K562 (cell line): Measurements from ENCODE around the gene OSGIN1. TPM values are rescaled to one million over a fixed set of nuclear protein-coding genes. Genes with fewer than 3 reads are reported as not detected.

Experiments
- ATAC-seq: fragments of 200-7000 bp; cut with Tn5 transposase; 3 replicates; pipeline ENCODE4 v1.9.1; 2020; ENCODE audit warnings: moderate library complexity
- BruUV-seq: library from RNA; stranded (reverse); fragments of 400-500 nt; replicated peaks from 2 replicates; lab custom pipeline; 2021; lab: Mats Ljungman, UMichigan
- CTCF ChIA-PET: fragments of 300-600 bp; formaldehyde crosslinking; extraction: SDS; loops from one replicate; lab custom pipeline; 2021; ENCODE audit warnings: low intra/inter-chr PET ratio; lab: Yijun Ruan, JAX
- POLR2A ChIA-PET: fragments of 300-600, 350-650 bp; sonication (Branson Sonifier 250); formaldehyde crosslinking; extraction: SDS; loops from one replicate; lab custom pipeline; 2021; ENCODE audit warnings: antibody characterized with exemption, inconsistent platforms; lab: Yijun Ruan, JAX
- DNase-seq, 4 experiments: peaks; one replicate each; pipeline versions ENCODE4 v3.0.0 to v3.0.0-alpha.2; 2011 to 2018; ENCODE audit warnings: low spot score in 3 of 4, mixed read lengths in 3 of 4; ENCODE audit errors: extremely low read depth in 1 of 4
- FAIRE-seq: peaks from 2 replicates; lab custom pipeline; 2011; peaks lifted over from hg19 to GRCh38; lab: Jason Lieb, UNC
- H2AFZ ChIP-seq: 2 replicates; pipeline ENCODE4 v1.6.0; 2011; ENCODE audit warnings: low read depth, low read length, control low read depth, inconsistent platforms
- H3K27ac ChIP-seq: fragments of 200-600 bp; 3 replicates; pipeline ENCODE4 v1.8.0; 2011; ENCODE audit warnings: low read depth, mild to moderate bottlenecking, control low read depth, inconsistent platforms, low read length, moderate library complexity, mixed read lengths; ENCODE audit errors: extremely low read depth
- H3K27me3 ChIP-seq, 2 experiments: fragments of 300-600 bp in 1 of 2; 2 replicates in 1 of 2; 3 replicates in 1 of 2; pipeline versions ENCODE4 v1.6.0 to v1.8.0; 2011; ENCODE audit warnings: inconsistent platforms in 2 of 2, low read length in 2 of 2, mild to moderate bottlenecking in 1 of 2, mixed read lengths in 1 of 2, moderate library complexity in 1 of 2; ENCODE audit not compliant: control insufficient read depth in 2 of 2, insufficient read depth in 2 of 2
- H3K36me3 ChIP-seq: fragments of 300-600 bp; 3 replicates; pipeline ENCODE4 v1.8.0; 2011; ENCODE audit warnings: mild to moderate bottlenecking, low read length, inconsistent platforms; ENCODE audit not compliant: control insufficient read depth, insufficient read depth
- H3K4me1 ChIP-seq, 2 experiments: fragments of 200-600 bp in 1 of 2; replicated peaks in 1 of 2; 2 replicates in 1 of 2; 3 replicates in 1 of 2; pipeline versions ENCODE4 v1.5.1 to v1.8.0; 2011; ENCODE audit warnings: inconsistent platforms in 2 of 2, low read length in 2 of 2, mild to moderate bottlenecking in 1 of 2, mixed read lengths in 1 of 2, moderate library complexity in 1 of 2; ENCODE audit not compliant: control insufficient read depth in 2 of 2, insufficient read depth in 2 of 2
- H3K4me2 ChIP-seq: 2 replicates; pipeline ENCODE4 v1.6.1; 2011; ENCODE audit warnings: low read length, control low read depth, inconsistent platforms, mixed read lengths; ENCODE audit not compliant: insufficient read depth
- H3K4me3 ChIP-seq: fragments of 200-600 bp; sonication (generic), shearing (Covaris generic); 2 replicates; pipeline ENCODE4 v1.5.1; 2016; ENCODE audit warnings: control low read depth, inconsistent platforms
- H3K79me2 ChIP-seq: fragments of 200-600 bp; 3 replicates; pipeline ENCODE4 v1.8.0; 2011; ENCODE audit warnings: low read length, inconsistent platforms; ENCODE audit not compliant: control insufficient read depth, insufficient read depth
- H3K9ac ChIP-seq, 2 experiments: 2 replicates each; pipeline versions ENCODE4 v1.6.0 to v1.6.1; 2011; ENCODE audit warnings: low read depth in 2 of 2, low read length in 2 of 2, control low read depth in 1 of 2, inconsistent platforms in 1 of 2, mild to moderate bottlenecking in 1 of 2, mixed read lengths in 1 of 2; ENCODE audit not compliant: insufficient read depth in 1 of 2
- H3K9me1 ChIP-seq: one replicate; pipeline ENCODE4 v1.6.0; 2011; ENCODE audit warnings: inconsistent platforms, mild to moderate bottlenecking, low read length, moderate library complexity; ENCODE audit not compliant: control insufficient read depth, insufficient read depth
- H3K9me3 ChIP-seq: replicated peaks from 2 replicates; pipeline ENCODE4 v1.5.1; 2011; ENCODE audit warnings: low read depth, low read length, inconsistent platforms; ENCODE audit not compliant: control insufficient read depth, insufficient read depth
- H4K20me1 ChIP-seq: replicated peaks from 2 replicates; pipeline ENCODE4 v1.6.1; 2011; ENCODE audit warnings: low read length, inconsistent platforms, mixed read lengths; ENCODE audit not compliant: control insufficient read depth, insufficient read depth
- BACH1 ChIP-seq: fragments of 200-800 bp; sonication (Bioruptor generic); IDR thresholded peaks from 2 replicates; pipeline ENCODE4 v1.6.1; 2016; ENCODE audit warnings: missing genetic modification characterization, missing compliant biosample characterization
- BCOR ChIP-seq: fragments of 450-650 bp; IDR thresholded peaks from 2 replicates; pipeline ENCODE4 v1.6.1; 2016
- BMI1 ChIP-seq: fragments of 150-350 bp; IDR thresholded peaks from 2 replicates; pipeline ENCODE4 v1.6.1; 2014; ENCODE audit warnings: low read length
- FOXJ3 ChIP-seq: sonication (generic); formaldehyde crosslinking; IDR thresholded peaks from 2 replicates; pipeline ENCODE4 v1.4.0; 2020; ENCODE audit warnings: mild to moderate bottlenecking, missing genetic modification reagents
- HBP1 ChIP-seq: fragments of 450-650 bp; formaldehyde crosslinking; IDR thresholded peaks from 2 replicates; pipeline ENCODE4 v1.4.0; 2022; ENCODE audit warnings: missing genetic modification characterization
- KDM1A ChIP-seq, 2 experiments: fragments of 450-650 bp; IDR thresholded peaks; 2 replicates each; pipeline ENCODE4 v1.6.1; 2016; ENCODE audit warnings: mild to moderate bottlenecking in 2 of 2
- KDM2B ChIP-seq: fragments of 250-450 bp; sonication (Bioruptor Pico); IDR thresholded peaks from 2 replicates; pipeline ENCODE4 v1.8.0; 2021; ENCODE audit warnings: mild to moderate bottlenecking, moderate library complexity
- MTA1 ChIP-seq: fragments of 450-650 bp; IDR thresholded peaks from 2 replicates; pipeline ENCODE4 v1.6.1; 2017; ENCODE audit warnings: borderline replicate concordance
- NEUROD1 ChIP-seq: fragments of 150-350 bp; IDR thresholded peaks from 2 replicates; pipeline ENCODE4 v1.6.1; 2014; ENCODE audit warnings: borderline replicate concordance, low read length, low read depth; ENCODE audit not compliant: partially characterized antibody
- NFIC ChIP-seq: fragments of 450-650 bp; IDR thresholded peaks from 2 replicates; pipeline ENCODE4 v1.6.1; 2017; ENCODE audit warnings: mild to moderate bottlenecking, inconsistent platforms
- POLR2AphosphoS2 ChIP-seq: IDR thresholded peaks from 2 replicates; pipeline ENCODE4 v1.6.1; 2012; ENCODE audit warnings: low read length, improper control_type of control experiment
- TAF15 ChIP-seq: fragments of 200-400 bp; formaldehyde crosslinking; IDR thresholded peaks from 2 replicates; pipeline ENCODE4 v1.6.1; 2017; ENCODE audit warnings: mild to moderate bottlenecking, low read depth, low read length, moderate library complexity
- TGIF2 ChIP-seq: sonication (generic); formaldehyde crosslinking; IDR thresholded peaks from 2 replicates; pipeline ENCODE4 v1.8.1; 2022; ENCODE audit warnings: mild to moderate bottlenecking, missing genetic modification reagents, moderate library complexity
- ZFPM2 ChIP-seq: fragments of 250-450 bp; sonication (Bioruptor Pico); IDR thresholded peaks from 2 replicates; pipeline ENCODE4 v1.5.1; 2022; ENCODE audit warnings: mild to moderate bottlenecking
- WGBS: fragments of 100-300 bp; shearing (Covaris generic); methylation state at CpG from one replicate; pipeline ENCODE4 v1.1.6; 2016; ENCODE audit warnings: low coverage, mixed read lengths; ENCODE audit not compliant: insufficient coverage; ENCODE audit errors: missing lambda C conversion rate; 5-methylcytosine and 5-hydroxymethylcytosine counted together
- in situ Hi-C: fragments of 300-500 bp; cut with MboI; formaldehyde crosslinking; loops from 4 replicates; pipeline ENCODE4 v1.15.0; 2018; ENCODE audit warnings: inconsistent platforms, mixed read lengths
- intact Hi-C: fragments of 100-400 bp; cut with micrococcal nuclease; formaldehyde crosslinking; loops from 2 replicates; pipeline ENCODE4 v1.14.2; 2022
- polyA plus RNA-seq, 8 experiments: library from polyadenylated mRNA; depleted of rRNA in 4 of 8; stranded (reverse) in 5 of 8; unstranded in 3 of 8; fragments of >200 nt; fragmentation: Nextera tagmentation in 2 of 8; fragmentation: Illumina TruSeq in 1 of 8; extraction: Ambion mirVana in 2 of 8; extraction: Trizol in 1 of 8; gene quantifications; 2 replicates each; pipeline versions ENCODE4 v1.2.1 to v1.2.3, GENCODE V29; 2011 to 2014; ENCODE audit warnings: inconsistent platforms in 1 of 8, missing spikeins in 1 of 8
- total RNA-seq, 7 experiments: library from RNA; depleted of rRNA in 6 of 7; stranded (reverse); fragments of >200 nt in 6 of 7; fragmentation: Illumina TruSeq in 2 of 7; extraction: Trizol in 2 of 7; gene quantifications; 2 replicates each; pipeline versions ENCODE4 v1.2.1 to v1.2.3, GENCODE V29; 2011 to 2021; ENCODE audit warnings: low replicate concordance in 1 of 7
- TF ChIP-seq, protein P1 (sequence below): sonication (generic); formaldehyde crosslinking; IDR thresholded peaks from 2 replicates; pipeline ENCODE4 v1.8.0; 2023; ENCODE audit warnings: mild to moderate bottlenecking, missing genetic modification reagents
- TF ChIP-seq, protein P2 (sequence below): fragments of 250-450 bp; sonication (Bioruptor Pico); IDR thresholded peaks from 2 replicates; pipeline ENCODE4 v1.9.0; 2021; ENCODE audit warnings: mild to moderate bottlenecking
- TF ChIP-seq, protein P3 (sequence below): fragments of 450-650 bp; IDR thresholded peaks from 2 replicates; pipeline ENCODE4 v1.6.1; 2018; ENCODE audit not compliant: partially characterized antibody

The OSGIN1 gene
- total and polyA plus RNA-seq, 9 of the 15 experiments (the other 6 are each of a cell fraction or from before 2014, with no cell fraction given): 0.03 to 3.6 (median 1.6) TPM

GRCh38 chr16:83981799-83982198, 28.8 kb downstream of the OSGIN1 start (continued):
- TF ChIP-seq, protein P1, sequence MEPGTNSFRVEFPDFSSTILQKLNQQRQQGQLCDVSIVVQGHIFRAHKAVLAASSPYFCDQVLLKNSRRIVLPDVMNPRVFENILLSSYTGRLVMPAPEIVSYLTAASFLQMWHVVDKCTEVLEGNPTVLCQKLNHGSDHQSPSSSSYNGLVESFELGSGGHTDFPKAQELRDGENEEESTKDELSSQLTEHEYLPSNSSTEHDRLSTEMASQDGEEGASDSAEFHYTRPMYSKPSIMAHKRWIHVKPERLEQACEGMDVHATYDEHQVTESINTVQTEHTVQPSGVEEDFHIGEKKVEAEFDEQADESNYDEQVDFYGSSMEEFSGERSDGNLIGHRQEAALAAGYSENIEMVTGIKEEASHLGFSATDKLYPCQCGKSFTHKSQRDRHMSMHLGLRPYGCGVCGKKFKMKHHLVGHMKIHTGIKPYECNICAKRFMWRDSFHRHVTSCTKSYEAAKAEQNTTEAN: no peak
- TF ChIP-seq FOXJ3 (no peak), NFIC (no peak), TGIF2 (no peak), BMI1 (no peak), KDM2B (no peak), BACH1 (tag) (no peak), POLR2AphosphoS2 (no peak), MTA1 (no peak), BCOR (peak; percentile 80), KDM1A (IDR thresholded peaks at IDR 0.05) (0 out of 4 replicates have a peak, but pooled peaks of 1 of the 2 experiments have one; percentile 37)

DNA sequence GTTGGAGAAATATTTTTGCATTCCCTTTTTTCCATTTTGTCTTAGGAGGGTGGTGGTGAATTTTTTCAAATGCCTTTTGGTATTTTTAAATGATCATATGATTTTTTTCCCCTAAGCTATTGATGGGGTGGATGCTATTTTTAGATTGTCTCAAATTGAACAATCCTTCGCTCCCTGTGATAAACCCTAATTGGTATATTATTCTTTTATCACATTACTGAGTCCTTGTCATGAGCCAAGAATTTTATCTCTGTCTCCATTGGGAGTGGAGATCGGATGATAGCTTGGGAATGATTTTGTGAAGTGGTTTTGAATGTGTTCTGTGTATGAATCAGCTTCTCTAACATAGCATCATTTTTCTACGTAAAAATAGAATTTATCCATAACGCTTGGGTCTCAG, 30.5 kb downstream of the OSGIN1 start:
- H3K9me3 ChIP-seq: peaks cover 4% of the 10 kb centered on the region; the same call in 1 of the 2 replicates
- POLR2A ChIA-PET: interaction anchor here (0.7 to 0.9 kb wide), 2 partner anchors 12 to 539 kb away, joined by 3 to 4 read pairs; no protein-coding TSS in a partner anchor
- FAIRE-seq: no peak
- TF ChIP-seq, protein P2, sequence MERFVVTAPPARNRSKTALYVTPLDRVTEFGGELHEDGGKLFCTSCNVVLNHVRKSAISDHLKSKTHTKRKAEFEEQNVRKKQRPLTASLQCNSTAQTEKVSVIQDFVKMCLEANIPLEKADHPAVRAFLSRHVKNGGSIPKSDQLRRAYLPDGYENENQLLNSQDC: no peak
- TF ChIP-seq ZFPM2 (CRISPR knock-in tag): no peak
- no peak for TF ChIP-seq NEUROD1
- no peak for TF ChIP-seq NFIC
- no peak for TF ChIP-seq MTA1
- no peak for TF ChIP-seq HBP1 (CRISPR knock-in tag)
- TF ChIP-seq, protein P3, sequence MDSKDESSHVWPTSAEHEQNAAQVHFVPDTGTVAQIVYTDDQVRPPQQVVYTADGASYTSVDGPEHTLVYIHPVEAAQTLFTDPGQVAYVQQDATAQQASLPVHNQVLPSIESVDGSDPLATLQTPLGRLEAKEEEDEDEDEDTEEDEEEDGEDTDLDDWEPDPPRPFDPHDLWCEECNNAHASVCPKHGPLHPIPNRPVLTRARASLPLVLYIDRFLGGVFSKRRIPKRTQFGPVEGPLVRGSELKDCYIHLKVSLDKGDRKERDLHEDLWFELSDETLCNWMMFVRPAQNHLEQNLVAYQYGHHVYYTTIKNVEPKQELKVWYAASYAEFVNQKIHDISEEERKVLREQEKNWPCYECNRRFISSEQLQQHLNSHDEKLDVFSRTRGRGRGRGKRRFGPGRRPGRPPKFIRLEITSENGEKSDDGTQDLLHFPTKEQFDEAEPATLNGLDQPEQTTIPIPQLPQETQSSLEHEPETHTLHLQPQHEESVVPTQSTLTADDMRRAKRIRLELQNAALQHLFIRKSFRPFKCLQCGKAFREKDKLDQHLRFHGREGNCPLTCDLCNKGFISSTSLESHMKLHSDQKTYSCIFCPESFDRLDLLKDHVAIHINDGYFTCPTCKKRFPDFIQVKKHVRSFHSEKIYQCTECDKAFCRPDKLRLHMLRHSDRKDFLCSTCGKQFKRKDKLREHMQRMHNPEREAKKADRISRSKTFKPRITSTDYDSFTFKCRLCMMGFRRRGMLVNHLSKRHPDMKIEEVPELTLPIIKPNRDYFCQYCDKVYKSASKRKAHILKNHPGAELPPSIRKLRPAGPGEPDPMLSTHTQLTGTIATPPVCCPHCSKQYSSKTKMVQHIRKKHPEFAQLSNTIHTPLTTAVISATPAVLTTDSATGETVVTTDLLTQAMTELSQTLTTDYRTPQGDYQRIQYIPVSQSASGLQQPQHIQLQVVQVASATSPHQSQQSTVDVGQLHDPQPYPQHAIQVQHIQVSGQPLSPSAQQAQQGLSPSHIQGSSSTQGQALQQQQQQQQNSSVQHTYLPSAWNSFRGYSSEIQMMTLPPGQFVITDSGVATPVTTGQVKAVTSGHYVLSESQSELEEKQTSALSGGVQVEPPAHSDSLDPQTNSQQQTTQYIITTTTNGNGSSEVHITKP: no peak
- no peak for TF ChIP-seq TAF15

More for the DNA sequence above, 30.5 kb downstream of the OSGIN1 start:
- no peaks in the 10 kb centered on the region; a peak in 1 of 5 replicates for H3K4me1 ChIP-seq
- in situ Hi-C loops (no loop called here), intact Hi-C loops (no loop called here)
- DNase-seq (no peak), ATAC-seq (no peak)
- no peak overlapping the region for H3K27ac ChIP-seq
- no peaks in the 10 kb centered on the region for H3K36me3 ChIP-seq
- BruUV-seq: no TSS peak
- 5% methylated on average over 4 of the region's 4 CpGs for WGBS
- H2AFZ ChIP-seq: no peak overlapping the region
- CTCF ChIA-PET: no interaction called here
- no peak overlapping the region for H3K9ac ChIP-seq
- peaks cover 36 to 51% of the 10 kb centered on the region in 2 experiments for H3K27me3 ChIP-seq
- no peak overlapping the region for H3K4me3 ChIP-seq
- no peaks in the 10 kb centered on the region for H3K79me2 ChIP-seq
- no peak overlapping the region for H3K4me2 ChIP-seq
- no peaks in the 10 kb centered on the region for H3K9me1 ChIP-seq
- H4K20me1 ChIP-seq: no peaks in the 10 kb centered on the region
